ENCODE results near the gene ALDH1A3.

ALDH1A3 gene

DNA sequence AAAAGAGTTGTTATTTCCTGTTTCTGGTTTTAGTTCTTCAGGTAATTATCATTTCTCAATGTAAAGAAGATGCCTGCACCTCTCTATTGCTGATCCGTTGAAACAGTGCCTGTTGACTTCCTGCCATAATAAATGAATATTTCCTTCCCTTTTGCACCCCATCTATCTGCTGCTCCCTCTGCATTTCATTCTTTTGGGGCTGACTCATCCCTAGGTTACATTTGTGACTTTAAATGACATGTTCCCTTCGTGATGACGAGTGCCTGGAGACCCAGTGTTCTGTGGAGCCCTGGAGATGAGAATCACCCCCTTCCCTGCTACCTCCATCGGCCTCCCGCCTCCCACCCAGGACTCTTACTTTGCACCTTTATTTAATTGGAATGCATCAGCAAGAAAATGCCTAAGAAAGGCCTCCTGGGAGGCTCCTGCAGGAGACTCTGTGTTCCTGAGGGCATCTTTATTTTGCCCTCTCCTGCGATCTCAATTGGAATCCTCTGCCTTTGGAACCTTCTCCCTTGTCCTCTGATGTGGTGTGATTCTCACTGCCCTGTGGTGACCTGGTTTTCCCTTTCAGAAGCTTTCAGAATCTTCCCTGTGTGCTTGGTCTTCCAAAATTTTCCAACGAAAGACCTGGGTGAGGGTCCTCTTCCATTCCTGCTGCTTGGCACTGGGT is 53.2 kb downstream of the ALDH1A3 start:
- H3K4me3 Mint-ChIP-seq, result no peak overlapping the region
- H3K4me1 Mint-ChIP-seq, result no peaks in the 10 kb centered on the region
- ATAC-seq (no peak), DNase-seq (ENCODE audit: low spot score in 2 of 2) (no peak)
- H3K36me3 Mint-ChIP-seq, result no peaks in the 10 kb centered on the region
- no peaks in the 10 kb centered on the region for H3K9me3 Mint-ChIP-seq
- H3K27ac Mint-ChIP-seq, result no peak overlapping the region

- Mint-ChIP-seq H3K36me3 (no peaks in the 10 kb centered on the region), H3K9me3 (no peaks in the 10 kb centered on the region), H3K27ac (no peak overlapping the region), H3K4me3 (no peak overlapping the region), H3K4me1 (no peaks in the 10 kb centered on the region)
- ATAC-seq, result no peak
- DNase-seq (ENCODE audit: low spot score in 2 of 2), result no peak
These were observed 54.5 kb downstream of the ALDH1A3 start for GRCh38 chr15:100934166-100934565.

DNA sequence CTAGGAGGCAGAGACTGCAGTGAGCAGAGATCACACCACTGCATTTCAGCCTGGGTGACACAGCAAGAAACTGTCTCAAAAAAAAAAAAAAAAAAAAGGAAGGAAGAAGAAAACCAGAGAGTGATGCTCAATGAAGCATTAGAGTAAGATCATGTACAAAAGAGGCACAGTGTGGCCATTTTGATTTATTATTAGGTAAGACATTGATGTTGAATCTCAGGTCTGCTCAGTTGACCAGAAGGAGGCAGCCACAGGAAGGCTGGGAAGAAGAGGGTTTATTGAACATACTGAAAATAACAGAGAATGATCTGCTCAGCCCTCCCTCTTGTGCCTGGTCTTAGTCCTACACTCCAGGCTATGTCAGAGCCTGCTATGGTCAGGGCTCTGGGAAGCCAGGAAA is 55.1 kb downstream of the ALDH1A3 start:
- H3K27ac Mint-ChIP-seq, result no peak overlapping the region
- H3K36me3 Mint-ChIP-seq, result no peaks in the 10 kb centered on the region
- DNase-seq (ENCODE audit: low spot score in 2 of 2) (no peak), ATAC-seq (no peak)
- no peaks in the 10 kb centered on the region for H3K4me1 Mint-ChIP-seq
- H3K9me3 Mint-ChIP-seq, result no peaks in the 10 kb centered on the region
- H3K4me3 Mint-ChIP-seq, result no peak overlapping the region

- Mint-ChIP-seq H3K9me3 (no peaks in the 10 kb centered on the region), H3K4me1 (no peaks in the 10 kb centered on the region), H3K27ac (no peak overlapping the region), H3K4me3 (no peak overlapping the region), H3K36me3 (no peaks in the 10 kb centered on the region)
- ATAC-seq (no peak), DNase-seq (ENCODE audit: low spot score in 2 of 2) (no peak)
These were observed 57.5 kb downstream of the ALDH1A3 start for GRCh38 chr15:100937171-100937570.

DNA sequence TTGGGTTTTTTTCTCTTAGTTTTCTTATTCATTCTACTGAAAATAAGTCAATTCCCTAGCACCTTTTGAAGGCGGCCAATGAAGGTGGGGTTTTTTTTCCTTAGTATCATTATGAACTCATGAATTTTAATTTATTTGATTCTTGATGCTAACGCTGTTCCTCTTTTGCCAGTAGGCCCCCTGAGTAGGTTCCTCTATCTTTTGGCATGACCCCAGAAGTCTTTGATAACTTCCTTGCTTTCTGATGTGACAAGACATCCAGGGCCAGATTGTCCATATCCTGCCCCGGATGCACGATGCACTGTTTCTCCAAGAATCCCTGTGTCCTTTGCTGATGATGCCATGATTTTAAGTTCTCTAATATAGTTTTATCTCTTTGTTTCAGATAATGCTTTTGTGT is 60.2 kb downstream of the ALDH1A3 start:
- no peak overlapping the region for H3K27ac Mint-ChIP-seq
- DNase-seq (ENCODE audit: low spot score in 2 of 2), result no peak
- no peak for ATAC-seq
- no peaks in the 10 kb centered on the region for H3K36me3 Mint-ChIP-seq
- no peak overlapping the region for H3K4me3 Mint-ChIP-seq
- no peaks in the 10 kb centered on the region for H3K9me3 Mint-ChIP-seq
- no peaks in the 10 kb centered on the region for H3K4me1 Mint-ChIP-seq

DNA sequence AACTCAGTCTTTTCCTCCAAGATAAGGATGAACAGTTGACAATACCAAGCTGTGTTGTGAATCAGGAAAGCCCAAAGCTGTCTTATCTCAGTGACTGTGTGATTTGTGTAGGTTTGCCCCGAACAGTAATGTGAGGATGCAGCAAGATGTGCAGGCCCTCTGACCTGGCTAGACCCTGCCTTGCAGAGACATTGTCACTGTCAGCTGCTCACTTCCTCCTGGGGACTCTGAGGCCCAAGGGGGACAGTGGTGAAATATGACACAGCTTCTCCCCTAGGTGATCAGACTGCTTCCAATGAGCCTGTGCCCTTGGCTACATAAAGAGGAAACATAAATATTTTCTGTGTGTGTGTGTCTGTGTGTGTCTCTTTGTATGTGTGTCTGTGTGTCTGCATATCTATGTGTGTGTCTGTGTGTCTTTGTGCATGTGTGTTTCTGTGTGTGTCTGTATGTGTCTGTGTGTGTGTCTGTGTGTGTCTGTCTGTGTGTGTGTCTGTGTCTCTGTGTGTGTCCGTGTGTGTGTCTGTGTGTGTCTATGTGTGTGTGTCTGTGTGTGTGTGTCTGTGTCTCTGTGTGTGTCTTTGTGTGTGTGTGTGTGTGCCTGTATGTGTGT is 61.2 kb downstream of the ALDH1A3 start:
- DNase-seq (ENCODE audit: low spot score in 2 of 2) (no peak), ATAC-seq (peak; percentile 51)
- H3K4me1 Mint-ChIP-seq, result no peaks in the 10 kb centered on the region
- no peaks in the 10 kb centered on the region for H3K9me3 Mint-ChIP-seq
- no peak overlapping the region for H3K27ac Mint-ChIP-seq
- H3K4me3 Mint-ChIP-seq, result no peak overlapping the region
- no peaks in the 10 kb centered on the region for H3K36me3 Mint-ChIP-seq

- peak; percentile 44 for ATAC-seq
- Mint-ChIP-seq H3K9me3 (no peaks in the 10 kb centered on the region), H3K36me3 (no peaks in the 10 kb centered on the region), H3K27ac (no peak overlapping the region), H3K4me3 (no peak overlapping the region), H3K4me1 (no peaks in the 10 kb centered on the region)
- no peak for DNase-seq (ENCODE audit: low spot score in 2 of 2)
These were observed 61.9 kb downstream of the ALDH1A3 start for GRCh38 chr15:100941536-100941935.

- Mint-ChIP-seq H3K4me3 (no peak overlapping the region), H3K9me3 (no peaks in the 10 kb centered on the region), H3K27ac (no peak overlapping the region), H3K36me3 (no peaks in the 10 kb centered on the region), H3K4me1 (no peaks in the 10 kb centered on the region)
- DNase-seq (ENCODE audit: low spot score in 2 of 2) (no peak), ATAC-seq (no peak)
These were observed 63.2 kb downstream of the ALDH1A3 start for GRCh38 chr15:100942656-100943425.

DNA sequence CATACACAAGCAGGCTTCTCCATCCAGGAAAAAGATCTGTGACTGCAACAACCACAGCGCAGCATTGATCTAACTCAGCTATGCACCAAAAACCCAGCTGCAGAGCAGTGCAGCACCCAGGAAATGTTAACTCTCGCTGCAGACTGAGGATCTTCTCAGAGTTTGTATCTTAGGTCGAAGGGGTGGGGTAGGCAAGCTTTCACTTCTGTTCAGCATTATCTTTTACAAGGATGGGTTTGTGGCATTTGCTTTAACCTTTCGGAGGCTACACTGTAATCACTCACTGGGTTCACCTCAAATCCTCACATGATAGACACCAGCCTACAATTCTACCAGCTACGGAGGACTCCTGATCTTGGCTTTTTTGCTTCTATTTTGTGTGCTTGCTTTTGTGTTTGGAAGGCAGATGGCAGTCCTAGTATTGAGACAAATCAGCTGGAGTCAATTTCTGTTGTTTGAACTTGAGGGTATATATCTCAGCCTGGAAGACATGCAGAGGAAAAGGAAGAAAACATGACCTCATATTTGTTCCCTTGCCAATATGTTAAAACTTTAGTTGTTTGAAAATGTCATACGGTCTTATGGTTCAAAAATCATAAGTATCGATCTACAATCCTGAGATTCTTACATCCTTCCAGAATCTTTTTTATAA is 64.7 kb downstream of the ALDH1A3 start:
- Mint-ChIP-seq H3K36me3 (no peaks in the 10 kb centered on the region), H3K27ac (no peak overlapping the region), H3K4me1 (no peaks in the 10 kb centered on the region), H3K4me3 (no peak overlapping the region), H3K9me3 (no peaks in the 10 kb centered on the region)
- ATAC-seq (no peak), DNase-seq (ENCODE audit: low spot score in 2 of 2) (no peak)

DNA sequence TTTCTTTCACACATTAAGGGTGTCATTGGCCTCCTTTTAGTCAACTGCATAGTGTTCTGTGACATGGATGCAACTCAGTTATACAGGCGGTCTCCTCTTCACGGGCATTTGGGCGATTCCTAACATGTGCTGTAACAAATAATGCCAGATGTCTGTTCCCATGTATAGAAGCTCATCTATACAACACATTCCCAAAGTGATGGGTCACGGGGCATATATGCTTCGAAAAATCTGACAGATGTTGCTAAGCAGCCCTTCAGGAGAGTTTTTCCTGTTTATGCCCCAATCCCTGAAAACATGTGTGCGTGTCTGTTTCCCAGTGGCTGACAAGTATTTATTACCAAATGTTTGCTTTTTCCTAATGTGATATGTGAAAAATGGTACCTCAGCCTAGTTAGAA is 65.4 kb downstream of the ALDH1A3 start:
- ATAC-seq (no peak), DNase-seq (ENCODE audit: low spot score in 2 of 2) (no peak)
- H3K4me3 Mint-ChIP-seq, result no peak overlapping the region
- no peaks in the 10 kb centered on the region for H3K36me3 Mint-ChIP-seq
- H3K27ac Mint-ChIP-seq, result no peak overlapping the region
- no peaks in the 10 kb centered on the region for H3K4me1 Mint-ChIP-seq
- no peaks in the 10 kb centered on the region for H3K9me3 Mint-ChIP-seq

- Mint-ChIP-seq H3K27ac (no peak overlapping the region), H3K36me3 (no peaks in the 10 kb centered on the region), H3K4me1 (no peaks in the 10 kb centered on the region), H3K9me3 (no peaks in the 10 kb centered on the region), H3K4me3 (no peak overlapping the region)
- no peak for DNase-seq (ENCODE audit: low spot score in 2 of 2)
- ATAC-seq, result no peak
These were observed 68.3 kb downstream of the ALDH1A3 start for GRCh38 chr15:100947760-100948429.

GRCh38 chr15:100948430-100948762 is 68.8 kb downstream of the ALDH1A3 start:
- DNase-seq (ENCODE audit: low spot score in 2 of 2) (no peak), ATAC-seq (no peak)
- H3K4me1 Mint-ChIP-seq, result no peaks in the 10 kb centered on the region
- no peak overlapping the region for H3K27ac Mint-ChIP-seq
- H3K36me3 Mint-ChIP-seq, result no peaks in the 10 kb centered on the region
- no peaks in the 10 kb centered on the region for H3K9me3 Mint-ChIP-seq
- H3K4me3 Mint-ChIP-seq, result no peak overlapping the region

- Mint-ChIP-seq H3K4me3 (no peak overlapping the region), H3K9me3 (no peaks in the 10 kb centered on the region), H3K36me3 (no peaks in the 10 kb centered on the region), H3K27ac (no peak overlapping the region), H3K4me1 (no peaks in the 10 kb centered on the region)
- DNase-seq (ENCODE audit: low spot score in 2 of 2) (no peak), ATAC-seq (no peak)
These were observed 70.1 kb downstream of the ALDH1A3 start for GRCh38 chr15:100949691-100950090.

DNA sequence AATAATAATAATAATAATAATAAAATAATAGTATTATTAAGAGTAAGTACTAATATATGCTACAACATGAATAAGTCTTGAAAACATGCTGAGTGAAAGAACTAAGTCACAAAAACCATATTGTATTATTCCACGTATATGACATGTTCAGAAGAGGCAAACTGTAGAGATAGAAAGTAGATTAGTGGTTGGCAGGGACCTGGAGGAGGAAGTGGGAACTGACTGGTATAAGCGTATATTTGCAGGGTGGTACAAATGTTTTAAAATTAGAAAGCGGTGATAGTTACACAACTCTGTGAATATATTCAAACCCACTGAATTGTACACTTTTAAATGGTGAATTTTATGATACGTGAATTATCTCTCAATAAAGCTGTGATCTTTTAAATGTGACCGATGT is 72.3 kb downstream of the ALDH1A3 start:
- no peaks in the 10 kb centered on the region for H3K36me3 Mint-ChIP-seq
- H3K4me1 Mint-ChIP-seq, result no peaks in the 10 kb centered on the region
- DNase-seq (ENCODE audit: low spot score in 2 of 2) (no peak), ATAC-seq (no peak)
- no peak overlapping the region for H3K4me3 Mint-ChIP-seq
- H3K27ac Mint-ChIP-seq, result no peak overlapping the region
- H3K9me3 Mint-ChIP-seq, result no peaks in the 10 kb centered on the region

DNA sequence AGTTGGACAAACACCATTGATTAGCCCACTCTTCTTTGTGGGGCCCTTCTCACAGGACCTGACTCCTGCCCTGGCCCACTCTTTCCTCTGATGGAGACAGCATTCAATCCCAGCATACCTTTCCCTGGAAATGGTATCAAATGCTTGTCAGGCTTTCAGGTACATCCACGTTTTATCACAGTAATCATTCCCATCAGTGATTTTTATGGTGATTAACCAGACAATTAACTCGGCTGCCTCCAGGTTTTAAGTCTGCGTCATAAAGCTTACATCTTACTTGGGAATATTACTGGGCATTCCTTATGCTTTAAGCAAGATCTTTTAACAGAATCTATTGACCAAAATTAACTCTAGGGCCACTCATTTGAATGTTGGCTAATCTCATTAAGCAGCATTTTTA is 72.9 kb downstream of the ALDH1A3 start:
- H3K9me3 Mint-ChIP-seq, result no peaks in the 10 kb centered on the region
- H3K36me3 Mint-ChIP-seq, result no peaks in the 10 kb centered on the region
- ATAC-seq (no peak), DNase-seq (ENCODE audit: low spot score in 2 of 2) (no peak)
- H3K27ac Mint-ChIP-seq, result no peak overlapping the region
- no peaks in the 10 kb centered on the region for H3K4me1 Mint-ChIP-seq
- H3K4me3 Mint-ChIP-seq, result no peak overlapping the region

Measured in stimulated activated effector memory CD8-positive, alpha-beta T cell treated with anti-CD3 and anti-CD28 coated beads, Interleukin-12 subunit alpha, Interleukin-12 subunit beta, amount 100 ng/mL, for 72 hours (primary cell).